ENCODE data around the gene ITGA6.

Gene ITGA6

GRCh38 chr2:172470958-172471922 is 43.9 kb downstream of the ITGA6 start:
- DNase-seq, result no peak

DNA sequence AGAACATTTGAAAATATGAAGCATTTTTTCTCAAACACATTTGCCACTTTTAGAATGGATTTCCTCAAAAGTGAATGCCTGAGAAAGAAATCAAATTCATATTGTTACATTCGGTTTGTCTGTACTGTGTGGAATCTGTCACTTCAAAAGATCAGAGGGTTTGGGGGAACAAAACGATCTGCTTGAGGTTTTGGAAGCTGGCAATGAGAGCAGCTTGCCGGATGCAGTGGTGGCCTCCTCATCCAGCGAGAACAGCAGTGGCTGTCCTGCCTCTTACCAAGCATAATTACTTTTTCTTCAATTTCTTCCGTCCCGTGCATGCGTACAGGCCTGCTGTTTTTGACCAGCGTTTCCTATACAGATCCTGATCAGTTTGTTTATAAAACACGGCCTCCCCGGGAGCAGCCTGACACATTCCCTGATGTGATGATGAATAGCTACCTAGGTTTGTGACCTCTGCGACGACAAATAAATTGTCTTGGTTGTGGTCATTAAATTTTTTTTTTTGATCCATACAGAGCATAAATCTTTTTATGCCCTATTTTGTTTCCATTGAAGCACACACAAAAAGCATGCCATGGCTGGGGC is 45.2 kb downstream of the ITGA6 start:
- no peak for DNase-seq

DNA sequence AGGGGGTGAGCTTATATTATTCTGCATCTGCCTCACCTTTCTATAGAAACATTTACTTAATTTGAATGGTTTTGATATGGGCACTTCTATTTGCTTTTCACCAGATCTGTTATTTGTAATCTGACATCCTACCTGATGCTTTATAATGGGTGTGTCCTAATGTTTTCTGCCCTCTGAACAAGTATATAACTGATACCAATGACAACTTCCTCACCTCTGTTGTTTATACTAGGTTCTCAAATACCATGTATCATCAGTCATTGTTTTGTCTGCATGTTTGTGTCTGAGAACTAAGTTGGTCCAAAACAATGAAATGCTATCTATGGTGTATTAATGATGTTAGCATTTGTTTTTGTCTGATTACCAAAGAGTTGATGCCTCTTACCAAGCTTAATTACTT is 45.8 kb downstream of the ITGA6 start:
- DNase-seq, result no peak

GRCh38 chr2:172478353-172478752 is 51.0 kb downstream of the ITGA6 start:
- DNase-seq, result no peak

GRCh38 chr2:172480301-172481218 is 53.2 kb downstream of the ITGA6 start:
- no peak for DNase-seq

GRCh38 chr2:172481507-172482262 is 54.3 kb downstream of the ITGA6 start:
- no peak for DNase-seq

DNA sequence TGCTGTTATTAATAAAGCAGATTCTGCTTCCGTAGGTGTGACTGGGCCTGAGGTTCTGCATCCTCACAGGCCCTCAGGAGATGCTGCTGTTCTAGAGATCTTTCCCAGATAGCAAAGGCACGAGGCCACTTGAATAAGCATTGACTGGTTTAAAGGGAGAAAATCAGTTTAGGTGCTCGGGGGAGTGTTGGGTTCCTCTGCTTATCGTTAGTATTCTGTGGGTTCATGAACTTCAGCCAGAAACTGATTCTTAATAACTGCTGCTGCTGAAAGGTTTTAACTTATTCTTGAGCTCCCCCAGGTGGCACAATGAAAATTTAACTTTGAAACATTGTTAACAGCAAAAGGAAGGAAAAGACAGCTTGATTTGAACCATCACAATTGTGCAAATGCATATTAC is 56.9 kb downstream of the ITGA6 start:
- no peak for DNase-seq

DNA sequence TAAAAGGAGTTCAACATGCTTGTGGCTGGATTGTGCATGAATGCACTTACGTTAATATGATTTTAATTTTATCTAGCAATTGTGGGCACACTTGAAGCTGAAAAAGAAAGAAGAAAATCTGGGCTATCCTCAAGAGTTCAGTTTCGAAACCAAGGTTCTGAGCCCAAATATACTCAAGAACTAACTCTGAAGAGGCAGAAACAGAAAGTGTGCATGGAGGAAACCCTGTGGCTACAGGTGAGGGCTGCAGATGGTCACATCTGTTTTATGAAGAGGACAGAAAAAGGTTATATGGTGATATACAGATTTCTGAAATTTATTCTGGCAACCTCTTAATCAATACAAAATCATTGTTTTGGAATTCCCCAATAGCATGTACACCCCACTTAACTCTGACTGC is 57.3 kb downstream of the ITGA6 start:
- no peak for DNase-seq

- DNase-seq, result no peak
Observed at GRCh38 chr2:172488556-172488955, 61.2 kb downstream of the ITGA6 start.

DNA sequence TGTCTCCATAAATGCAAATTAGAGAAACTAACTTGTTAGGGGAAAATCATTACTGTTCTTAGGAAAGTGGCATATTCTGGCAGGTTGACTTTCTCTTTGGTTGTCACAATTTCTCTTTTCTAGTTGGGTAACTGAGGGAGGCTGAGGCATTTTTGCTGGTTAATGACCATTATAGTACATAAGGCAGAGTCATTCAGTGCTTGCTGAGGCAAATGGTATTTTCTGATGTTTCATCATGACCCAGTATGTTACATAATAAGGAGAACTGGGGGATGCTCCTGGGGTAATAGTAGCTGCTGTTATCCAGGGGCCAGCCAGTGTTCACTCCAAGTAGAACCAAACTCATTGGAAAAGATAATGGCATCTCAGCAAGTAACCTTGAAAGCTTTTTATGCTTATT is 62.3 kb downstream of the ITGA6 start:
- DNase-seq, result no peak

DNA sequence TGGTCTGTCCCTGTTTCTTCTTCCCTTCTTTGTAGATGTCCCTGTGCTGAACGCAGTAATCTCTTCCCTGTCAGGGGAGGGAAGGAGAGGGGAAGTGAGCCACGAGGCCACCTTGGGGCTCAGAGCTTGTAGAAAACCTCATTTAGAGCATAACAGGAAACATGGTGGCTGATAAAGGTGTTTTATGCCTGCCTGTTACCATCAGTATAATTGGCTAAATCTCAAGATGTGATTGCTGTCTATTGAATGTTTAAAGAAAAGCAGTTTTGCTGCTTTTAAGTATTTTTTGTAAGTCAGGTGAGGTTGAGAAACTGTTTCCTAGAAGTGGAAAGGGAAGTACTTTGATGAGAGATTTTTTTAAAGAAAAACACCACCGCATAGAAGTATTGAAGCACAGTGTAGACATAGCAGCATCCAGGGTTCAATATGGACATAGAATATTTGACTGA is 68.8 kb downstream of the ITGA6 start:
- DNase-seq, result no peak

DNA sequence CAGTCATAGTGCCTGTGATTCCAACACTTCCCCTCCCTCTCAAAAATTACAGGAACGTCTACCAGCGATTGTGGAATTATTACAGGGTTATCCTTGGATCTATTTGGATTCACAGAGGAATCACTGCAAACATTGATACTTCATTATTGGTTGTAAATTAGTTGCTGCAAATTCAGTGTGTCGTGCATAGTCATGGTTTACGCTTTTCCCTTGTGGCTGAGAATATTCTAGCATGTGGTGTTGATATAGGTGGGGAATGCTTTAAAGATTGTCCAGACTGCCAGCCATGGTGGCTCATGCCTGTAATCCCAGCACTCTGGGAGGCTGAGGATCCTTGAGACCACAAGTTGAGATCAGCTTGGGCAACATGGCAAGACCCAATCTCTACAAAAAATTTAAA is 79.8 kb downstream of the ITGA6 start:
- no peak for DNase-seq

DNA sequence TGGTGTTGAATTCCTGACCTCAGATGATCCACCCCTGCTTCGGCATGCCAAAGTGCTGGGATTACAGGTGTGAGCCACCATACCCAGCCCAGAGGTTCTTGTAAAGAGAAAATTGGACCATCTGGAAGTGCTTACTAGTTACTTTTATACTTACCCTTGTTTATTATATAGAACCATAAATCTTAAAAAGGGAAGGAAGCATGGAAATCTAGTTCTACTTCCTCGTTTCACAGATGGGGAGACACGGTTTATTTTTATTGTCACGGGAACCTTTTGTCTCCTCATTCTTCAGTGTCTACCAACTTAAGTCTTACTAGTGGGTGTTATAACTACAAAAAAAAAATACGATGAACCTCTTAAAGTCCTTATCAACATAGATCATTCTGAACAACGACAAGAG is 82.7 kb downstream of the ITGA6 start:
- no peak for DNase-seq

GRCh38 chr2:172510548-172510947 is 83.2 kb downstream of the ITGA6 start:
- DNase-seq, result no peak

DNA sequence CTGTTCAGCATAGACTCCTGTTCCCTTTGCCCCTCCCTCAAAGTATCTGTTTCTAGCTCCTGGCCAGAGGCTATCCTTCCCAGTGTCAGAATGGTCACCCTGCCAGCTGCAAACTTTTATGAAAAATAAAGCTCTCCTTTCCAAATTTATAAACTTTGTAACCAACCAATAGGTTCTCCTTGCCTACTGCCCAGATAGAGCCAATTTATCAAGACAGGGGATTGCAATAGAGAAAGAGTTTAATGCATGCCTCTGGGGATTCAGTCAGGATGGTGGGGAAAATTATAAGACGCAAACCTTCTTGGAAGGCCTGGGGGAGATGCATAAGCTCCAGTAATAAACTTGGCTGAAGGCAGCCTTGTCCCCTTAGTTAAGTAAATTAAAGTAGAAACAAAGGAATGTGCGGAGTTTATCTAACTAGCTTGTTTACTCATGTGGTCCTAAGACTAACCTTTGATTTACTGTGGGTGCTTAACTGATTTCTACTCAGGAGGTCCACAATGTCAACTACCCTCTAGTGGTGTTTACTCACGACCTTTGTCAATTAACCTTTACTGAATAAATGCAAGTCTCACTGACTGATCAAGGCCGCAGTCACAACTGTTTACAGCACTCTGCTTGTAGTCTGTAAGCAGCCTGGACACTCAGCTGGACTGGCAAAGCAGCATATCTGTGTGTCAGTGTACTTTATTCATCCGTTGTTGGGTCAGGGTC is 85.6 kb downstream of the ITGA6 start:
- no peak for DNase-seq

DNA sequence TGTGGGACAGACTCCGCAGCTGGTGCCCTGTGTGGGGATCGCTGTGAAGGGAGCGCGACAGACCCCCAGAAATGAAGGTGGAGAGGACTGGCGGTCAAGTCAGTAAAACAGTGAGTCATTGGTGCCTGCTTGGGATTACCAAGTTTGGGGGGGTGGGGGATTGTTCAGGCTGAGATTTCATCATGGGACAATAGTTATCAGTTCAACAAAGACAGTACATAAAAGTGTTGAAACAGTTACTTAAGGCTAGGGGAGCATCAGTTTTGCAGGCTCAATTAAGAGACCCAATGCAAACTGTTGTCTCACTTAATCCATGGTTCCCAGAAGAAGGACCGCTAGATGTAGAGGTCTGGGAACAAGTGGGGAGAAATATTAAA is 86.1 kb downstream of the ITGA6 start:
- no peak for DNase-seq

DNA sequence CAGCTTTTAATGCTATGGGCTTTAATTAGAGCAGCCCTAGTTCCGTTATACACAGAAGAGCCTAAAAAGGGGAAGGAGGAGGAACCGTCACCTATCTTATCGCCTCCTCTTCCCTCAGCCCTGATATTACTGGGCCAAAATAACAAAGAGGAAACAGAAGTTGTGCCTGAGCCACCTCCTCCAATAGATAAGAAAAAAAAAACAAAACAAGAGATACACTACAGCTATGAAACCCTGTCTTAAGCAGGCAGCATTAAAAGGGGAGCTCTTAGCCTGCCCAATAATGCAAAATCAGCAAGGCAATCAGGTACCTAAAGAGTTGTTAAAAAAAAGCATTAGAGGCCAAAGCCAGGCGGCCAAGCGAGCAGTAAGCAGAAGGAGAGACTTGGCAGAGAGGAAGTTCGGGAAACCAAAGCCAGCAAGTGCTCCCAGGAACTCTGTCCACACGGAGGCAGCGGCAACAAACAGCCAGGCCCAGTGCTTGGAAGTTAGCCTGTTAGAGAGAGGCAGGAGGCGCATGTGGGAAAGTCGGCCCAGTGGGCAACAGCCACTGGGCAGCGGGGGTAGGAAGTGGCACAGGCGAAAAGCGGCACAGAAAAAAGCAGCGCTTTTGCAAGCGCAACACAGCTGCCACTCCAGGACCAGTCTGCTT is 86.7 kb downstream of the ITGA6 start:
- no peak for DNase-seq

DNA sequence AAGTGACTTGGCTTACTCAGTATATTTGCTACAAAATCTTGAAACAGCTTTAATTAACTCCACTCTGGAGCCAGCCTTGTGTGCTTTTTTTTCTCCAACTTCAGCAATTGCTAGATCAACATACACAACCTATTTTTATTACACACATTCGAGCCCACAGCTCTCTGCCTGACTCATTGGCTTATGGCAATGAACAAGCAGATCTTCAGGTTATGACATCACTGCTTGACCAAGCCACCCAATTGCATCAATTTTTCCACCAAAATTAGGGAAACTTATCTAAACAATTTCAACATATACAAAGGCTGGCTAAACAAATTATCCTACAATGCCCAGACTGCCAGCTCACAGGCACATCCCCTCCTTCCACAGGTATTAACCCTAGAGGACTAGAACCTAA is 88.9 kb downstream of the ITGA6 start:
- no peak for DNase-seq

- no peak for DNase-seq
Observed at GRCh38 chr2:172518995-172519394, 91.6 kb downstream of the ITGA6 start.

- no peak for DNase-seq
Observed at GRCh38 chr2:172525601-172526000, 98.2 kb downstream of the ITGA6 start.

DNA sequence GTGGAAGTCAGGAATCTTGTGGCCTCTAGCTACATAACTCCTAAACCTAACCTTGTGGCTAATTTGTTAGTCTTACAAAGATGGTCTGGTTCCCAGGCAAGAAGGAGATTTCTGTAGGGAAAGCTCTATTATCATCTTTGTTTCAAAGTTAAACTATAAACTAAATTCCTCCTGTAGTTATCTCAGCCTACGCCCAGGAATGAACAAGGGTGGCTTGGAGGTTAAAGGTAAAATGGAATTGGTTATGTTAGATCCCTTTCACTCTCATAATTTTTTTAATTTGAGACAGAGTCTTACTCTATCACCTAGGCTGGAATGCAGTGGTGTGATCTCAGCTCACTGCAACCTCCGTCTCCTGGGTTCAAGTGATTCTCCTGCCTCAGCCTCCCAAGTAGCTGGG is 103.9 kb downstream of the ITGA6 start:
- no peak for DNase-seq
